GM18508 (cell line): ENCODE measurements around the gene ERG.

Source experiments
- ATAC-seq: cut with Tn5 transposase; IDR thresholded peaks from one replicate; pipeline ENCODE4 v1.9.1; 2021; ENCODE audit warnings: moderate number of reproducible peaks; ENCODE audit not compliant: insufficient read depth, unreplicated experiment

Gene ERG

DNA sequence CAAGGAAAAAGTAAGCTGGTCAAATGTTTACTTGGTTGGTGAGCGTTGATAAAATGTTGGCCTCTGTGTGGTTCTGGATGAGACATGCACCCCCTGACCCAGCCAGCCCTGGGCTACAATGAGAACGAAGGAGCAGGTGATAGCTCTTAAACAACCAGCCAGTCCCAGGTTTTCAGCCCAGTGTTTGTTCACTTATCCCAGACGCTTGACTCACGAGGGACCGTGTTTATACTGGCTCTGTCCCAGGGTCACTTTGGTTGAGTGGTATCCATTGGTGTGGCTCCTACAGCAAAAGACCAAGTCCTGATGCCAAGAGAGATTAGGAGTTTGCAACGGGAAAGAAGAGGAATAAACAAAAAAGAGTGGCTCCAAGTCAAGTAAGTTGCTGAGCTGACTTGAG is 154.6 kb downstream of the ERG start:
- ATAC-seq, result no peak

DNA sequence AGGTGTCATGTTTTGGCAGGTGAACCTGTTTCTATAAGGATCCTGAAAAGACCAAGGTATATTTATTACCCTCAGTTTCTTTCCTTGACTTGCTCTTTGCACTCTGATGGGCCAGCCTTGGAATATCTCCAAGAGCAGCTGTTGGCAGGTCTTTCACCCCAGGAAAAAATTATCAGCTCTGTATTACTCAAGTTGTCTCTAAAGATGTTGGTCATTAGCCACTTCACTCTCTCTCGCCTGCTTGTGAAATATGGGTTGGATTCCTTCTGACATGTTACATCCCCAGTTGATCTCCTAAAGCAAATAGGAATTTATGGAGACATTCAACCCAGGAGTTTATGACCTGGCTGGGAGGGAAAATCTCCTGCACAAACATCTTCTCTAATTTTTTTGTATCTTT is 155.5 kb downstream of the ERG start:
- ATAC-seq, result no peak

- ATAC-seq, result no peak
Measured at GRCh38 chr21:38341546-38342012, 156.7 kb downstream of the ERG start.

GRCh38 chr21:38340131-38340530 is 158.1 kb downstream of the ERG start:
- no peak for ATAC-seq

DNA sequence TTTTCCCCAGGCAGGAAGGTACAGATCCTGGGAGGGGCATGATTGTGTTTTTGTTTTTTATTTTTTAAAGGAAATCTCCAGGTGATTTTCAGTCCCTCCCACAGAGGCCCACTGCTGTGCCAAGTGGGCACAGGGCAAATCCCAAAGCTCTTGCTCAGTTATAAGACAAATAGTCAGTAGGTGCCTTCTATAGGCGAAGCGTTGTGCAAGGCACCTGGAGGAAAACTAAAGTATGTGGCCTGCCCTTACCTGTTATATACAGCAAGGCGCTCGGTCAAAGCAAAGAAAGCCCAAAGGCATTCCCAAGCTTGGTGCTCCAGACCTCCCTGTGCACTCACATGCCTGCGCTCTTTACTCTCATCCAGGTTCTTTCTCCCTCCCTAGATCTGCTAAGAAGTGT is 160.5 kb downstream of the ERG start:
- no peak for ATAC-seq

GRCh38 chr21:38334866-38335265 is 163.4 kb downstream of the ERG start:
- no peak for ATAC-seq

GRCh38 chr21:38333301-38334272 is 164.7 kb downstream of the ERG start:
- no peak for ATAC-seq

DNA sequence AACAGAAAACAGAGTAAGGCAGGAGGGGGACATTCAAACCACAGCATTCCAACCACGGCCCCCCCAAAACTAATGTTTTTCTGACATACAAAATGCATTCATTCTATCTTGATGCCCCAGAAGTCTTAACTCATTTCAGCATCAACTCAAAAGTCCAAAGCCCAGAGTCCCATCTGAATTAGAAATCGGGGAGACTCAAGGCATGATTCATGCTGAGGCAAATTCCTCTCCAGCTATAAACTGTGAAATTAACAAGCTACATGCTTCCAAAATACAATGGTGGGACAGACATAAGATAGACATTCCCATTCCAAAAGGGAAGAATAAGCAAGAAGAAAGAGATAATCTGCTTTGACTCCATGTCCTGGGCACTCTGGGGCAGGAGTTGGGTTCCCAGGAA is 167.6 kb downstream of the ERG start:
- ATAC-seq, result no peak
